ENCODE results near the gene ISL2. TPM values are rescaled to one million over a fixed set of nuclear protein-coding genes. Genes with fewer than 3 reads are reported as not detected.
A peak's percentile ranks its signal among the peaks of the same experiment; 100 is the strongest.
"Not testable (repeated sequence)": the region's sequence is repeated elsewhere in the genome, so short reads cannot be mapped to it uniquely, and the experiment has no call there.

ISL2 gene
- not detected for total RNA-seq
- 0.15 TPM for polyA plus RNA-seq (2013, experiment 1 of 2)
- 0.10 TPM for polyA plus RNA-seq (2013, experiment 2 of 2)
- total RNA-seq, result 0 to 0.52 (median 0.07) reads per million in 172 experiments

DNA sequence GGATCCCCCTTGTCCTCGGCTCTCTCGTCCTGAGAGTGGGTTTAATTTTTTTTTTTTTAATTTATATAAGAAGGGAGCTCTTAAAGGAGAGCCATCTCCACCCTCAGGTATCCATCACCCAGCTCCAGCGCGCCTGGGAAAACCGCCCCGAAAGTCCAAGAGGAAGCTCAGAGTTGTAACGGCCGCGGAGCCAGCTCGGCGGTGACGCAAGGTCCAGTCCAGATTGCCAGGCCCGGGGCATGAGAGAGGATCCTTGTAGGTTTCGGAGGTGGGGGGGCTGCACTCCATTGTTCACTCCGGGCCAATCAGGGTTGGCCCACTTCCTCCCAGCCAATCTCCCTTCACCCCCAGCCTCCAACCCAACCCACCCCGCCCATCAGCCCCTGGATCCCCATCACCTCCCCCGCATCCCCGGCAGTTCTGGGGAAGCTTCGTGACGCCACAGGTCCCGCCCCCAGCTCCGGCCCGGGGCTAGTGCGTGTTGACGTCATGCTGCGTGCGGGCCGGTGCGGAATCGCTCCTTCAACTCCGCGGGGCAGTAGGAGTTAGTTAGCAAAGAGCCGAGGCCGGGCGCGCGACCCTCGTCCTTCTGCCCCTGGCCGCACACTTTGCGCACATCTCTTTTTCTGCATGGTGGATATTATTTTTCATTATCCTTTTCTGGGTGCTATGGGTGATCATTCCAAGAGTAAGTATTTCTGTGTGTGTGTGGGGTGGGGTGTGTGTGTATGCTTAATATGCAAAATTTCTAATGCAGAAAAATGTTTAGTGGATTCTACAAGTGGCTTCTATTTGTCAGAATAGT, at the start of gene ISL2:
ISL2 (plus strand) TSS at position 520 of the 805 bp plus-strand sequence; CDS start at position 631, 111 bp downstream.
- CTCF ChIA-PET, result no interaction called here
- no peak for TF ChIP-seq CTCF (IDR thresholded peaks at IDR 0.05)
- Mint-ChIP-seq H3K27ac (no peak within 1 kb of the TSS), H3K4me1 (ENCODE audit: low read depth) (peaks cover 57% of the 10 kb centered on the region), H3K27me3 (peaks cover 87% of the 10 kb centered on the region), H3K36me3 (ENCODE audit: low read depth) (no peaks in the 10 kb centered on the region), H3K4me3 (peak within 1 kb of the TSS; percentile 78), H3K9me3 (no peaks in the 10 kb centered on the region)
- POLR2A ChIA-PET, result interaction anchor here (1.0 to 1.2 kb wide), 3 partner anchors 9 to 25 kb away, joined by 3 to 4 read pairs (median 4); partner anchors contain the start of gene ETFA
- peak in 6 of 14 experiments; percentile 21 to 78 (median 61) for DNase-seq
- intact Hi-C loops (cut with DNase I, micrococcal nuclease), result loop anchor here in 1 of 2 experiments (5.0 kb wide), 1 partner anchor 49 kb away; no protein-coding TSS in a partner anchor
- Histone ChIP-seq H3K27ac (ENCODE audit: low read depth in 1 of 2, low read length in 2 of 2) (no peak within 1 kb of the TSS), H3K36me3 (ENCODE audit: insufficient read depth, low read length) (no peaks in the 10 kb centered on the region), H3K27me3 (ENCODE audit: control insufficient read depth in 1 of 2, insufficient read depth in 2 of 2, low read length in 2 of 2) (peaks cover 83 to 86% of the 10 kb centered on the region in 2 experiments), H3K9me3 (ENCODE audit: control insufficient read depth in 1 of 2, insufficient read depth in 1 of 2, low read length in 2 of 2) (peaks cover 0 to 60% of the 10 kb centered on the region in 2 experiments), H3K4me3 (ENCODE audit: low read length) (peak within 1 kb of the TSS; percentile 42), H3K4me1 (ENCODE audit: insufficient read depth, low read length) (peaks cover 66% of the 10 kb centered on the region)
- no peak for ATAC-seq (ENCODE audit: poor library complexity)

GRCh38 chr15:76289582-76289981, 47.0 kb upstream of the ISL2 start:
- Histone ChIP-seq H3K36me3 (ENCODE audit: insufficient read depth, low read length) (no peaks in the 10 kb centered on the region), H3K4me3 (ENCODE audit: low read length) (no peak overlapping the region), H3K9me3 (ENCODE audit: control insufficient read depth in 1 of 2, insufficient read depth in 1 of 2, low read length in 2 of 2) (no peaks in the 10 kb centered on the region), H3K4me1 (ENCODE audit: insufficient read depth, low read length) (peaks cover 3% of the 10 kb centered on the region), H3K27ac (ENCODE audit: low read depth in 1 of 2, low read length in 2 of 2) (no peak overlapping the region), H3K27me3 (ENCODE audit: control insufficient read depth in 1 of 2, insufficient read depth in 2 of 2, low read length in 2 of 2) (no peaks in the 10 kb centered on the region)
- Mint-ChIP-seq H3K27me3 (no peaks in the 10 kb centered on the region), H3K4me1 (ENCODE audit: low read depth) (peaks cover 38% of the 10 kb centered on the region), H3K9me3 (no peaks in the 10 kb centered on the region), H3K27ac (peak overlapping the region; percentile 10), H3K4me3 (no peak overlapping the region), H3K36me3 (ENCODE audit: low read depth) (peaks cover 30% of the 10 kb centered on the region)
- TF ChIP-seq CTCF (IDR thresholded peaks at IDR 0.05), result no peak
- ChIA-PET POLR2A (no interaction called here), CTCF (no interaction called here)
- DNase-seq (no peak), ATAC-seq (ENCODE audit: poor library complexity) (no peak)
- intact Hi-C loops (cut with DNase I, micrococcal nuclease), result loop anchor here in 1 of 2 experiments (5.0 kb wide), 1 partner anchor 48 kb away; the partner anchor contains the start of gene ISL2

DNA sequence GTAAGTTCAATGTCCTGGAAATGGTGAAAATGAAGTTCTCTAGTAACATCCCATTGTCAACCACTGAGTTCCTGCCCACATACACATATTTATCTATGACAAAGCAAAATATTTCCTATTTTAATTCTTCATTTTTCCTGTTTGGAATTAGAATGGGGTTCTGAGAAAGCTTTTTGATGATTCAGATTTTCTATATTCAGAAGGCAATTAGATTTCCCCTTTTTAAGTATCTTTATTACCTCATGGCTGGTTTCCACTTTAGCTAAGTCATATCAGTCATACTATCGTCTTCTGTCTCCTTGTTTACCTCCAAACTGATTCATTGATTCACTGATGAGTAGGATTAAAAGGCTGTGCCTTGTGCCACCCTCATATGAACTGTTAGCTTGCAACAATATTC, 43.2 kb upstream of the ISL2 start:
- TF ChIP-seq CTCF (IDR thresholded peaks at IDR 0.05), result no peak
- Mint-ChIP-seq H3K27ac (peak overlapping the region; percentile 25), H3K4me3 (no peak overlapping the region)

GRCh38 chr15:76294463-76294862, 42.1 kb upstream of the ISL2 start:
- H3K27me3 Mint-ChIP-seq; H3K4me3 ChIP-seq (ENCODE audit: low read length); H3K36me3 ChIP-seq (ENCODE audit: insufficient read depth, low read length); intact Hi-C loops (cut with DNase I, micrococcal nuclease); H3K27ac ChIP-seq (ENCODE audit: low read depth in 1 of 2, low read length in 2 of 2); ATAC-seq (ENCODE audit: poor library complexity); H3K9me3 ChIP-seq (ENCODE audit: control insufficient read depth in 1 of 2, insufficient read depth in 1 of 2, low read length in 2 of 2); H3K4me3 Mint-ChIP-seq; H3K9me3 Mint-ChIP-seq; DNase-seq; H3K4me1 ChIP-seq (ENCODE audit: insufficient read depth, low read length); POLR2A ChIA-PET; H3K27me3 ChIP-seq (ENCODE audit: control insufficient read depth in 1 of 2, insufficient read depth in 2 of 2, low read length in 2 of 2): not testable (repeated sequence)
- CTCF ChIA-PET, result interaction anchor here (0.5 kb wide), 1 partner anchor 18 kb away, joined by 4 read pairs; no protein-coding TSS in a partner anchor
- Mint-ChIP-seq H3K36me3 (ENCODE audit: low read depth) (peaks cover 15% of the 10 kb centered on the region), H3K27ac (peak overlapping the region; percentile 25), H3K4me1 (ENCODE audit: low read depth) (peaks cover 18% of the 10 kb centered on the region)

More for the DNA sequence above, 43.2 kb upstream of the ISL2 start:
- Mint-ChIP-seq H3K4me1 (ENCODE audit: low read depth) (peaks cover 18% of the 10 kb centered on the region), H3K9me3 (no peaks in the 10 kb centered on the region), H3K27me3 (no peaks in the 10 kb centered on the region), H3K36me3 (ENCODE audit: low read depth) (peaks cover 15% of the 10 kb centered on the region)
- H3K4me1 ChIP-seq (ENCODE audit: insufficient read depth, low read length), result no peaks in the 10 kb centered on the region
- no peak overlapping the region for H3K4me3 ChIP-seq (ENCODE audit: low read length)
- ATAC-seq (ENCODE audit: poor library complexity) (no peak), DNase-seq (no peak)
- POLR2A ChIA-PET, result no interaction called here
- no peaks in the 10 kb centered on the region for H3K9me3 ChIP-seq (ENCODE audit: control insufficient read depth in 1 of 2, insufficient read depth in 1 of 2, low read length in 2 of 2)
- peaks cover 3% of the 10 kb centered on the region for H3K36me3 ChIP-seq (ENCODE audit: insufficient read depth, low read length)
- H3K27me3 ChIP-seq (ENCODE audit: control insufficient read depth in 1 of 2, insufficient read depth in 2 of 2, low read length in 2 of 2), result no peaks in the 10 kb centered on the region
- intact Hi-C loops (cut with DNase I, micrococcal nuclease), result no loop called here
- CTCF ChIA-PET, result no interaction called here
- no peak overlapping the region for H3K27ac ChIP-seq (ENCODE audit: low read depth in 1 of 2, low read length in 2 of 2)

All from CD4-positive, alpha-beta T cell (primary cell).